Liver (tissue), 3 donors: Measurements from ENCODE around the gene SLC7A11.

Experiments
- CTCF ChIP-seq: fragments of 150-350 bp; IDR thresholded peaks from 2 replicates; pipeline ENCODE4 v1.5.1; 2017; ENCODE audit warnings: improper control_type of control experiment, low read depth, low read length; ENCODE audit not compliant: missing input control
- FOXA1 ChIP-seq: IDR thresholded peaks from 2 replicates; pipeline ENCODE4 v1.6.1; 2016; ENCODE audit warnings: antibody characterized with exemption
- GABPA ChIP-seq, 2 donors: IDR thresholded peaks in 1 of 2; conservative IDR thresholded peaks in 1 of 2; 2 replicates each; pipeline ENCODE4 v1.6.1; 2016; ENCODE audit warnings: antibody characterized with exemption in 2 of 2, mild to moderate bottlenecking in 1 of 2, moderate library complexity in 1 of 2
- MAX ChIP-seq: IDR thresholded peaks from 2 replicates; pipeline ENCODE4 v1.6.1; 2016; ENCODE audit warnings: antibody characterized with exemption
- RAD21 ChIP-seq, 2 donors: IDR thresholded peaks; 2 replicates each; pipeline ENCODE4 v1.6.1; 2016; ENCODE audit warnings: antibody characterized with exemption in 2 of 2, mild to moderate bottlenecking in 2 of 2
- SP1 ChIP-seq: IDR thresholded peaks from 2 replicates; pipeline ENCODE4 v1.6.1; 2018; ENCODE audit warnings: antibody characterized with exemption, mild to moderate bottlenecking
- YY1 ChIP-seq: IDR thresholded peaks from 2 replicates; pipeline ENCODE4 v1.6.1; 2016; ENCODE audit warnings: antibody characterized with exemption, mild to moderate bottlenecking
- TF ChIP-seq, protein P1 (sequence below): IDR thresholded peaks from 2 replicates; pipeline ENCODE4 v1.6.1; 2016; ENCODE audit warnings: antibody characterized with exemption
- donor health status: healthy.
- donor health status: healthy.

- TF ChIP-seq CTCF (no peak), SP1 (no peak), RAD21 (IDR thresholded peaks at IDR 0.05) (no peak), FOXA1 (no peak), MAX (no peak), GABPA (IDR thresholded peaks at IDR 0.05 in 1 of 2, conservative IDR thresholded peaks at IDR 0.05 in 1 of 2) (no peak), YY1 (no peak)
- TF ChIP-seq, protein P1, sequence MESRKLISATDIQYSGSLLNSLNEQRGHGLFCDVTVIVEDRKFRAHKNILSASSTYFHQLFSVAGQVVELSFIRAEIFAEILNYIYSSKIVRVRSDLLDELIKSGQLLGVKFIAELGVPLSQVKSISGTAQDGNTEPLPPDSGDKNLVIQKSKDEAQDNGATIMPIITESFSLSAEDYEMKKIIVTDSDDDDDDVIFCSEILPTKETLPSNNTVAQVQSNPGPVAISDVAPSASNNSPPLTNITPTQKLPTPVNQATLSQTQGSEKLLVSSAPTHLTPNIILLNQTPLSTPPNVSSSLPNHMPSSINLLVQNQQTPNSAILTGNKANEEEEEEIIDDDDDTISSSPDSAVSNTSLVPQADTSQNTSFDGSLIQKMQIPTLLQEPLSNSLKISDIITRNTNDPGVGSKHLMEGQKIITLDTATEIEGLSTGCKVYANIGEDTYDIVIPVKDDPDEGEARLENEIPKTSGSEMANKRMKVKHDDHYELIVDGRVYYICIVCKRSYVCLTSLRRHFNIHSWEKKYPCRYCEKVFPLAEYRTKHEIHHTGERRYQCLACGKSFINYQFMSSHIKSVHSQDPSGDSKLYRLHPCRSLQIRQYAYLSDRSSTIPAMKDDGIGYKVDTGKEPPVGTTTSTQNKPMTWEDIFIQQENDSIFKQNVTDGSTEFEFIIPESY: no peak
Observed at GRCh38 chr4:138233313-138234034, 8.7 kb downstream of the SLC7A11 start.
